ENCODE measurements around the gene PLCH2. TPM values are rescaled to one million over a fixed set of nuclear protein-coding genes. Genes with fewer than 3 reads are reported as not detected.

The PLCH2 gene
- total RNA-seq, 1 experiment from 2014 or later: 0.27 TPM

GRCh38 chr1:2432441-2432844, 43.6 kb upstream of the PLCH2 start:
- no peaks in the 10 kb centered on the region for H3K36me3 Mint-ChIP-seq (ENCODE audit: insufficient read depth, unreplicated experiment)
- no peaks in the 10 kb centered on the region for H3K36me3 ChIP-seq (ENCODE audit: control insufficient read depth, insufficient read depth, low read length)
- intact Hi-C loops (cut with micrococcal nuclease; ENCODE audit: unreplicated experiment): no loop called here
- no peaks in the 10 kb centered on the region for H3K9me3 Mint-ChIP-seq (ENCODE audit: unreplicated experiment)
- peaks cover 5% of the 10 kb centered on the region for H3K27me3 Mint-ChIP-seq (ENCODE audit: insufficient read depth, unreplicated experiment)
- no peak for TF ChIP-seq CTCF (IDR thresholded peaks at IDR 0.05; ENCODE audit: insufficient read depth in 1 of 2, low read depth in 1 of 2, low read length in 1 of 2, severe bottlenecking in 1 of 2, unreplicated experiment in 1 of 2)
- H3K4me1 Mint-ChIP-seq (ENCODE audit: low read depth, unreplicated experiment): no peaks in the 10 kb centered on the region
- ChIA-PET CTCF (no interaction called here), POLR2A (no interaction called here)
- no peaks in the 10 kb centered on the region for H3K4me1 ChIP-seq
- DNase-seq: no peak
- H3K27ac Mint-ChIP-seq (ENCODE audit: unreplicated experiment): no peak overlapping the region
- no TSS peak for BruUV-seq (replicated peaks)
- H3K4me3 ChIP-seq (ENCODE audit: low read depth, low read length): no peak overlapping the region
- H3K4me3 Mint-ChIP-seq (ENCODE audit: unreplicated experiment): no peak overlapping the region
- no peaks in the 10 kb centered on the region for H3K27me3 ChIP-seq (replicated peaks; ENCODE audit: control insufficient read depth, insufficient read depth, low read length)
- peaks cover 4% of the 10 kb centered on the region; the same call in 1 of the 2 replicates for H3K9me3 ChIP-seq

- no TSS peak for BruUV-seq (replicated peaks)
- no peaks in the 10 kb centered on the region for H3K4me1 ChIP-seq
- intact Hi-C loops (cut with micrococcal nuclease; ENCODE audit: unreplicated experiment): no loop called here
- TF ChIP-seq CTCF (IDR thresholded peaks at IDR 0.05; ENCODE audit: insufficient read depth in 1 of 2, low read depth in 1 of 2, low read length in 1 of 2, severe bottlenecking in 1 of 2, unreplicated experiment in 1 of 2): no peak
- Mint-ChIP-seq H3K9me3 (ENCODE audit: unreplicated experiment) (no peaks in the 10 kb centered on the region), H3K27me3 (ENCODE audit: insufficient read depth, unreplicated experiment) (peaks cover 6% of the 10 kb centered on the region), H3K27ac (ENCODE audit: unreplicated experiment) (no peak overlapping the region), H3K36me3 (ENCODE audit: insufficient read depth, unreplicated experiment) (no peaks in the 10 kb centered on the region), H3K4me3 (ENCODE audit: unreplicated experiment) (no peak overlapping the region), H3K4me1 (ENCODE audit: low read depth, unreplicated experiment) (no peaks in the 10 kb centered on the region)
- H3K27me3 ChIP-seq (replicated peaks; ENCODE audit: control insufficient read depth, insufficient read depth, low read length): no peaks in the 10 kb centered on the region
- CTCF ChIA-PET: no interaction called here
- no peak for DNase-seq
- no peak overlapping the region for H3K4me3 ChIP-seq (ENCODE audit: low read depth, low read length)
- H3K9me3 ChIP-seq: peaks cover 4% of the 10 kb centered on the region; the same call in 1 of the 2 replicates
- no peaks in the 10 kb centered on the region for H3K36me3 ChIP-seq (ENCODE audit: control insufficient read depth, insufficient read depth, low read length)
- POLR2A ChIA-PET: no interaction called here
Observed at GRCh38 chr1:2433196-2433595, 42.9 kb upstream of the PLCH2 start.

- intact Hi-C loops (cut with micrococcal nuclease; ENCODE audit: unreplicated experiment): no loop called here
- CTCF ChIA-PET: no interaction called here
- TF ChIP-seq CTCF (IDR thresholded peaks at IDR 0.05; ENCODE audit: insufficient read depth in 1 of 2, low read depth in 1 of 2, low read length in 1 of 2, severe bottlenecking in 1 of 2, unreplicated experiment in 1 of 2): no peak
- no peaks in the 10 kb centered on the region for H3K4me1 ChIP-seq
- H3K4me3 ChIP-seq (ENCODE audit: low read depth, low read length): no peak overlapping the region
- H3K9me3 Mint-ChIP-seq (ENCODE audit: unreplicated experiment): no peaks in the 10 kb centered on the region
- no peaks in the 10 kb centered on the region for H3K36me3 ChIP-seq (ENCODE audit: control insufficient read depth, insufficient read depth, low read length)
- peaks cover 4% of the 10 kb centered on the region; the same call in 1 of the 2 replicates for H3K9me3 ChIP-seq
- no peaks in the 10 kb centered on the region for H3K27me3 ChIP-seq (replicated peaks; ENCODE audit: control insufficient read depth, insufficient read depth, low read length)
- no peak overlapping the region for H3K4me3 Mint-ChIP-seq (ENCODE audit: unreplicated experiment)
- no peaks in the 10 kb centered on the region for H3K36me3 Mint-ChIP-seq (ENCODE audit: insufficient read depth, unreplicated experiment)
- H3K4me1 Mint-ChIP-seq (ENCODE audit: low read depth, unreplicated experiment): no peaks in the 10 kb centered on the region
- H3K27me3 Mint-ChIP-seq (ENCODE audit: insufficient read depth, unreplicated experiment): peaks cover 6% of the 10 kb centered on the region
- POLR2A ChIA-PET: no interaction called here
- H3K27ac Mint-ChIP-seq (ENCODE audit: unreplicated experiment): no peak overlapping the region
- DNase-seq: no peak
- BruUV-seq (replicated peaks): no TSS peak
Observed at GRCh38 chr1:2433936-2434655, 42.0 kb upstream of the PLCH2 start.
